Heart left ventricle (tissue), 16 donors: ENCODE measurements around the gene PLB1. TPM values are rescaled to one million over a fixed set of nuclear protein-coding genes. Genes with fewer than 3 reads are reported as not detected.

Experiments
- ATAC-seq, 4 donors: fragments of 200-7000 bp; cut with Tn5 transposase; one replicate each; pipeline ENCODE4 v1.9.1; 2020 to 2022; ENCODE audit warnings: moderate library complexity in 4 of 4, mild to moderate bottlenecking in 3 of 4, moderate number of reproducible peaks in 1 of 4
- DNase-seq, 5 donors: peaks; one replicate each; pipeline ENCODE4 v3.0.0-alpha.2; 2020
- H3K27ac ChIP-seq, 12 donors: fragments of 200-600 bp; sonication (generic) in 4 of 12; one replicate each; pipeline versions ENCODE4 v1.5.0 to v1.8.0; 2016 to 2022; ENCODE audit warnings: mild to moderate bottlenecking in 2 of 12
- H3K27me3 ChIP-seq, 9 donors: fragments of 200-600 bp; sonication (generic) in 2 of 9; one replicate each; pipeline versions ENCODE4 v1.5.1 to v1.8.0; 2016 to 2022; ENCODE audit warnings: mild to moderate bottlenecking in 3 of 9
- H3K36me3 ChIP-seq, 9 donors: fragments of 200-600 bp; sonication (generic) in 2 of 9; one replicate each; pipeline versions ENCODE4 v1.5.0 to v1.8.0; 2018 to 2022; ENCODE audit warnings: mild to moderate bottlenecking in 2 of 9
- H3K4me1 ChIP-seq, 12 donors: fragments of 200-600 bp; sonication (generic) in 4 of 12; one replicate each; pipeline versions ENCODE4 v1.5.0 to v1.8.0; 2016 to 2022; ENCODE audit warnings: mild to moderate bottlenecking in 3 of 12
- H3K4me3 ChIP-seq, 12 donors: fragments of 200-600 bp; sonication (generic) in 4 of 12; one replicate each; pipeline versions ENCODE4 v1.5.0 to v1.8.0; 2017 to 2022; ENCODE audit warnings: mild to moderate bottlenecking in 9 of 12, moderate library complexity in 4 of 12
- H3K9me3 ChIP-seq, 12 donors: fragments of 200-600 bp; sonication (generic) in 4 of 12; one replicate each; pipeline versions ENCODE4 v1.5.0 to v1.8.0; 2016 to 2022; ENCODE audit warnings: mild to moderate bottlenecking in 1 of 12
- CTCF ChIP-seq, 12 donors: fragments of 200-600 bp; sonication (generic) in 4 of 12; IDR thresholded peaks; one replicate each; pipeline versions ENCODE4 v1.5.0 to v1.8.0; 2018 to 2022; ENCODE audit warnings: antibody characterized with exemption in 12 of 12, mild to moderate bottlenecking in 5 of 12
- POLR2A ChIP-seq, 2 donors: fragments of 450-650 bp; IDR thresholded peaks; one replicate each; pipeline ENCODE4 v1.6.1; 2017; ENCODE audit warnings: antibody characterized with exemption in 2 of 2, mild to moderate bottlenecking in 2 of 2, moderate library complexity in 2 of 2
- WGBS, 4 donors: extraction: QIAGEN DNeasy Blood & Tissue Kit in 2 of 4; methylation state at CpG; one replicate each; pipeline versions ENCODE4 v1.1.5 to v1.1.7; 2013 to 2018; 5-methylcytosine and 5-hydroxymethylcytosine counted together
- intact Hi-C, 10 donors: fragments of 100-400 bp; cut with DNase I; formaldehyde crosslinking; loops; one replicate each; pipeline versions ENCODE4 v1.11.1 to v1.14.2; 2022
- polyA plus RNA-seq, 2 donors: library from polyadenylated mRNA; stranded (reverse); fragments of 200-250 nt; gene quantifications; one replicate each; pipeline ENCODE4 v1.2.3, GENCODE V29; 2013
- total RNA-seq, 9 donors: library from RNA; depleted of rRNA in 2 of 9; stranded (reverse); fragments of >200 nt in 2 of 9; fragmentation: NEBNext Ultra II Directional in 3 of 9; extraction: Animal tissue kit (Norgen Biotek cat#: 25700) in 3 of 9; gene quantifications; one replicate each; pipeline versions ENCODE4 v1.1.0 to v1.2.4, GENCODE V29; 2016 to 2023
- donor health status: ischemic (EF 13 %, LVEDD 7.1; RV severe dilation, severe dysfunction).
- donor health status: healthy with polysubstance abuse.
- donor health status: DM: no; HTN: yes; CAD: no.
- donor health status: DM: no; HTN: no; CAD: no.
- donor health status: ischemic (EF 25% LVEDD 6.9; RV normal size, moderate dysfunction).
- donor health status: ischemic (EF 25% LVEDD 5.7; RV mildly dilated, moderate dysfunction).
- donor health status: healthy.
- donor health status: DM: yes; HTN: yes; CAD: no.
- donor health status: ischemic (EF 35%, LVEDD 5.7; RV mildly dilated, moderate dysfunction).
- donor health status: nonischemic (EF 11% LVEDD 7.7; RV severe dilation, severe dysfunction).
- donor health status: DM: yes; HTN: yes; CAD: no.
- donor health status: PGD.
- donor health status: ischemic (EF 29% LVEDD 5.4; RV normal size, mild dysfunction).
- donor health status: nonischemic (EF 23%, LVEDD 6.1; RV moderate dilation, normal function).

PLB1 gene
- total and polyA plus RNA-seq, 11 donors, result 0.35 to 5.5 (median 1.3) TPM

DNA sequence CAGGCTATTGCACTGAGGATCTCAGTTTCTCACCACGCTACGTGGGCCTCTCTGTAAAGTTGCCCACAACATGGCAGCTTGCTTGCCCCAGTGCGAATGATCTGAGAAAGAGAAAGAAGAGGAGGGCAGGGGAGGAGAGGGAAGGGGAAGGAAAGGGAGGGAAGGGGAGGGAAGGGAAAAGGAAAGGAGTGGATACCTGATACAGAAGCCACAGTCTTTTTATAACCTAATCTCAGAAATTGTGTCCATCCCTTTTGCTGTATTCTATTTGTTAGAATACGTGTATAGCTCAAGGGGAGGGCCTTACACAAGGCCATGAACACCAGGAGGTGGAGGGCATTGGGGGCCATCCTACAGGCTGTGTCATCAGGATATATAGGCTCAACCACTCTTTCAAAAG, 177.5 kb downstream of the PLB1 start:
- TF ChIP-seq POLR2A (IDR thresholded peaks at IDR 0.05) (no peak), CTCF (IDR thresholded peaks at IDR 0.05) (no peak)
- intact Hi-C loops, result no loop called here
- H3K27me3 ChIP-seq, result no peaks in the 10 kb centered on the region
- no peak for DNase-seq
- ATAC-seq, result no peak
- H3K36me3 ChIP-seq, result no peaks in the 10 kb centered on the region
- peaks cover 0 to 12% (median 5%) of the 10 kb centered on the region in 12 donors for H3K4me1 ChIP-seq
- peaks cover 0 to 8% (median 0%) of the 10 kb centered on the region in 12 donors for H3K9me3 ChIP-seq
- H3K27ac ChIP-seq, result no peak overlapping the region
- 96 to 97% (median 97%) methylated on average over 4 of the region's 4 CpGs for WGBS, 4 donors
- no peak overlapping the region for H3K4me3 ChIP-seq

DNA sequence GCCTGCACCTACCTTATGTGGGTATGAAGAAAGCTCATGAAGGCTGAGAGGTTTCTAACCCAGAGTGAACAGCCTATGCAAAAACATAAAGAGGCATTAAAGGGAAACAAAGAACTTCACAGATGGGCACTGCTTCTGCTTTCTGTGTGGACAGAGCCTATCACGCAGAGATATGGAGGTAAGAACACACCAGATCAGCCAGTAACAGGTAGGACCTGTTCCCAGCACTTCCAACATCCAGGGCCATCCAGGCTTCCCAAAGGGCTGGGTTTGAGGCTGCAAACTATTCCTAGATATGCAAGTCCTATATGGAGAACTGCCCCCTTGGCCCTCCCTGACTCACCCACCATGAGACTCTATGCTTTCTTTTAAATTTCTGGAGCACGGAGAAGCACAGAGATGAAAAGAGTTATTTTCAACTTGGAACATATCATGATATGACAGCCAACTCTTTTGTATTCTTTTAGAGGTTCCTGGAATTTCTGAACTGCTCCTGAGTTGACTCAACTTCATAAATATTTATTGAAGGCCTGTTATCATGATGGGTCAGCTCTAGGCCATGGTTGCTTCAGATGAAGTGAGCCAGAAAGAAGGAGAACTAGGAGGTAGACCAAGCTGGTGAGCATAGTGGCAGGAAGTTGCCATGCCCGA, 178.3 kb downstream of the PLB1 start:
- intact Hi-C loops, result no loop called here
- Histone ChIP-seq H3K36me3 (no peaks in the 10 kb centered on the region), H3K9me3 (peaks cover 0 to 8% (median 0%) of the 10 kb centered on the region in 12 donors), H3K27me3 (no peaks in the 10 kb centered on the region), H3K27ac (peak overlapping the region in 1 of 12 donors; percentile 35), H3K4me3 (no peak overlapping the region), H3K4me1 (peaks cover 0 to 20% (median 8%) of the 10 kb centered on the region in 12 donors)
- 88 to 93% (median 91%) methylated on average over 3 of the region's 3 CpGs for WGBS, 4 donors
- TF ChIP-seq CTCF (IDR thresholded peaks at IDR 0.05) (no peak), POLR2A (IDR thresholded peaks at IDR 0.05) (no peak)
- ATAC-seq (no peak), DNase-seq (no peak)

- H3K36me3 ChIP-seq, result no peaks in the 10 kb centered on the region
- TF ChIP-seq POLR2A (IDR thresholded peaks at IDR 0.05), result no peak
- TF ChIP-seq CTCF (IDR thresholded peaks at IDR 0.05), result no peak
- no peak overlapping the region for H3K4me3 ChIP-seq
- H3K4me1 ChIP-seq, result peaks cover 0 to 25% (median 12%) of the 10 kb centered on the region in 12 donors
- intact Hi-C loops, result no loop called here
- H3K27me3 ChIP-seq, result no peaks in the 10 kb centered on the region
- H3K9me3 ChIP-seq, result peaks cover 0 to 8% (median 0%) of the 10 kb centered on the region in 12 donors
- no peak for DNase-seq
- H3K27ac ChIP-seq, result peak overlapping the region in 1 of 12 donors; percentile 35
- ATAC-seq, result no peak
- WGBS, 4 donors, result 85 to 98% (median 87%) methylated on average over 1 of the region's 1 CpG
Measured at GRCh38 chr2:28674713-28675068, 178.8 kb downstream of the PLB1 start.

DNA sequence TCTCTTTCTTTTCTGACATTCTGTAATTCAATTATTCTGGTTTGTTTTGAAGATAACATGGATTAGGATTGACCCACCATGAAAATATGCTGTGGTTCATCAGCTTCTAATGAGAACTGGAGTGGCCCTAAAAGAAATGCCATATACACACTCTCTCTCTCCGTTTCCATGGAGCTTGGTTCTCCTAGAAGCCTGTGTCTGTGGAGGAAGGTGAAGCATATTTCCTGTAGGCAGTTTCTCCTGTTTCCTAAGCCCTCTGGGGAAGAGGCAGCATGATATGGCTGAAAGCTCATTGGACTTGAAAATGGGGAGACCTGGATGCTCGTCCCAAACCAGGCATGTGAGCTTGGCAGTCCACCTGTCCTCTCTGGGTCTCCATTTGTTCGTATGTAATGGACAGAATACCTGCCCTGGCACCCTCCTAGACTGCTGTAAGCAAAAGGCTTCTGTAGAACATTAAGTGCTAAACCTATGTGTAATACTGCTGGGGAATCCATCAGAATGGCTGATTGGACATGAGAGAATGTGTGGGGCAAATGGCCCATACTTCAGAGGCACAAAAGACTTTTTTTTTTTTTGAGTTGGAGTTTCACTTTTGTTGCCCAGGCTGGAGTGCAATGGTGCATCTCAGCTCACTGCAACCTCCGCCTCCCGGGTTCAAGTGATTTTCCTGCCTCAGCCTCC, 180.4 kb downstream of the PLB1 start:
- WGBS, 4 donors, result 81 to 90% (median 87%) methylated on average over 5 of the region's 5 CpGs
- no peak overlapping the region for H3K27ac ChIP-seq
- intact Hi-C loops, result no loop called here
- peaks cover 0 to 40% (median 21%) of the 10 kb centered on the region in 12 donors for H3K4me1 ChIP-seq
- ATAC-seq (no peak), DNase-seq (no peak)
- H3K27me3 ChIP-seq, result no peaks in the 10 kb centered on the region
- H3K4me3 ChIP-seq, result no peak overlapping the region
- no peaks in the 10 kb centered on the region for H3K36me3 ChIP-seq
- peaks cover 0 to 8% (median 0%) of the 10 kb centered on the region in 12 donors for H3K9me3 ChIP-seq
- TF ChIP-seq POLR2A (IDR thresholded peaks at IDR 0.05) (no peak), CTCF (IDR thresholded peaks at IDR 0.05) (no peak)
